ENCODE results near the gene S100A2. TPM values are rescaled to one million over a fixed set of nuclear protein-coding genes. Genes with fewer than 3 reads are reported as not detected.
A peak's percentile ranks its signal among the peaks of the same experiment; 100 is the strongest.

S100A2 gene
- total and polyA plus RNA-seq, 2 of the 13 experiments (the other 11 are each of a cell fraction or from before 2014, with no cell fraction given) = 1.2 TPM

GRCh38 chr1:153566414-153567371, 1.0 kb upstream of the S100A2 start (continued):
- TF ChIP-seq ZNF407 (CRISPR knock-in tag; IDR thresholded peaks at IDR 0.05; ENCODE audit: not compliant biosample characterization) (no peak), ZNF354B (CRISPR knock-in tag; IDR thresholded peaks at IDR 0.05) (no peak), KDM4B (CRISPR knock-in tag; IDR thresholded peaks at IDR 0.05) (0 out of 2 replicates have a peak, but pooled peaks have one; percentile 28), ZNF329 (CRISPR knock-in tag; IDR thresholded peaks at IDR 0.05; ENCODE audit: low read depth) (no peak), ZEB1 (IDR thresholded peaks at IDR 0.05; ENCODE audit: insufficient replicate concordance, low read depth) (no peak), ZBTB10 (CRISPR knock-in tag; IDR thresholded peaks at IDR 0.05; ENCODE audit: borderline replicate concordance) (peak; percentile 45; the same call in 1 of the 2 replicates), FIP1L1 (IDR thresholded peaks at IDR 0.05; ENCODE audit: borderline replicate concordance, insufficient read depth, low read depth, low read length) (no peak), MBD4 (IDR thresholded peaks at IDR 0.05; ENCODE audit: borderline replicate concordance, low read length) (no peak), ZNF484 (CRISPR knock-in tag; IDR thresholded peaks at IDR 0.05; ENCODE audit: borderline replicate concordance, low read depth) (no peak), GABPB1 (CRISPR knock-in tag; IDR thresholded peaks at IDR 0.05) (peak; percentile 64), GRHL1 (CRISPR knock-in tag; conservative IDR thresholded peaks at IDR 0.05) (no peak), ZNF713 (CRISPR knock-in tag; IDR thresholded peaks at IDR 0.05) (no peak), SNAPC2 (CRISPR knock-in tag; IDR thresholded peaks at IDR 0.05) (no peak), ZNF468 (CRISPR knock-in tag; IDR thresholded peaks at IDR 0.05) (no peak)

Data from HepG2 (cell line).